DMS114 treated with DMSO at 0.1 percent for 48 hours (cell line): ENCODE data around the gene MUSTN1.

Source experiments
- DNase-seq: peaks from one replicate; lab custom pipeline; 2025; ENCODE audit not compliant: unreplicated experiment; lab: John Stamatoyannopoulos, UW

Gene MUSTN1

DNA sequence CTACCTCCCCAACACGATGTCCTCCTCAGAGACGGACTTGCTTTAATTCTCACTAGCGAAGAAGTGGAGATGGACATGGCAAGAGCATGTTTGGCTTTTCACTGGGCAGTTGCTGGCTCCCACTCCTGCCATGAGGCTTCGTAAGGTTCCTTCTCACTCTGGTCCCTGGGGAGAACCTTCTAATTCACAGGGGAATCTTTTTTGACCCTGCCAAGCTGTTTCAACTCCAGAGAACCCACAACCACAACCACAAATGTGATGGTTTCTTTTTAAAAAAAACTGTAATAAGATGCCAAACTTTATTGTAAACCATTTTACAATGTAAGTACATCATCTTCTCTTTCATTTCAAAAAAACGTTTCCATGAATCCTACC is 1.6 kb upstream of the MUSTN1 start:
- no peak for DNase-seq

DNA sequence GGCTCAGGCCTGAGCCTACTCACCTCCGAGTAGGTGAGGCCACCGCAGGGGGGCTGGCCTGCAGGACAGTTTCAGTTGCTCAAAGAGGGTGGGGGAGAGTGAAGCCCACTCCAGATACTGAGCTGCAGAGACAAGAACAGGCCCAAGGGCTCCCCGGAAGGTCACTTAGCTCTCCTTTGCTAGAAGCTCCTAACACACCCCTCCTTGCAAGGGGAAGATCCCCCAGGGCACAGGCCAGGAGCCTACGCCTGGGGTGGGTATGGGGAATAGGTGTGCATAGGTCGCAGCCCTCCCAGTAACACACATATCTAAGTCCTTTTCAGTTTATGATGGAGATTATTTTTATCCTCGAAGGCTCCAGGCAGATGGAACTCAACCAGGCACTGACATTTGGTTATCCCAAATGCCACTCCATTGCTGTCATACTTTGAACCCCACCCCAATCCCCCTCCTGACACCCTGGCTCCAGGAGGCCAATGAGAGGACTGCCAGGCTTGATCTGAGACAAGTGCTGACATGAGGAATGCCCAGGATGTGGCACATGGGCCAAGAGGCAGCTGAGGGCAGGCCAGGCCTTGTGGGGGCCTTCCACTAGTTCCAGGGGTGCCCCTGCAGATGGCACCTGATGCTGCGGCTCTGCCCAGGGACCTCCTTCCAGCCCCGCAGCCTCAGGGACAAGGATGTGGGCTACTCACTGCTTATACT is 1.1 kb upstream of the MUSTN1 start:
- DNase-seq, result no peak

DNA sequence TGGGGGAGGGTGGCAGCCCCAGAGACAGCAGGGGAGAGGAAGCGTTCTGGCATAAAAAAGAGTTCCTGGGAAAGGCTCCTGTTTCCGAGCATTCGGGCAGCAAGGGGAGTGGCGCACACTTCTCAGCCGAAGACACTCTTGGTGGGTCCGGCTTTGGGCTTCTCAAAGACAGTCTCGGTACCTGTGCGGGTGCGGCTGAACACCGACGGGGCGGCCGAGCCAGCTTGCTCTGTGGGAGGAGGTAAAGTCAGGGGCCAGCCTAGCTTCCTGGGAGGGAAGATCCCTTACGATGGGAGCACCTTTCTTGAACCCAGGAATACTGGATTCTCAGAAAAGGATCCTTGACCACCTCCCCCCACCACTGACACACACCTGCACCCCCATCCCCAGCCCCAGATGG is 1.6 kb downstream of the MUSTN1 start:
- no peak for DNase-seq

DNA sequence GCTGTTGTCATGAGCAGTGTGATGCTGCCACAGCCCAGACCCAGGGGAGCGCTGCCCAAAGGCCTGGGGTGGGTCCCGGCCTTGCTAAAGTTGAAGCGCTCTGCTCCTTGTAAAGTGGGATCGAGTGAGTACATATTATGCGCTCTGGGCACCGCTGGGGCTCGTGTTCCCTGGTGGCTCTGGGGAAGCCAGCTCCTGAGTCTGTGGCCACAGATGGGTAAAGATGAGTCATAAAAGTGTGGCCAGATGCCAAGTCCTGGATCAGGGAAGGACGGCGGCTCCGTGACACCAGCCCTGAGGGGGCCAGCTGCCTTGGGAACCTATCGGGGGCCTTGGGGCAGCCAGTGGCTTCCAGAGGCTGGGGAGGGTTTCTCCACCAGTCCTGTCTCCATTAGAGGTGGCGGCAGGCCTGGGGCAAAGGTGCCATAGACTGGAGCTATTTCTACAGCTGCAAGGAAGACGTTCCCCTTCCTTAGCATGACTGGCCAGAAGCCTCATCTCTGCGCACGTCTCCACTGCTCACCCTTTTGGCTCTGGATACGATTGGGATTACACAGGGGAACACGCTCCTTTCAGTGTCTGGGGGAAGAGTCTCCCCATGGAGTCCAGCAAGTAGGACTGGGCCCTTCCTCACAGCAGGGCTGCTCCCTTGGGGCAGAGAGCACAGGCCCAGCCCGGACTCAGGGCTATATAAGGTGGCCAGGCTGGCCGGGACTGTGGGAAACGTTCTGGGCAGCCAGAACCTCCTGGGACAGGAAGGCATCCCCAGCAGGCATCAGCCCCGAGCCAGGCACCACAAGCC is 3.1 kb downstream of the MUSTN1 start:
- DNase-seq, result no peak

DNA sequence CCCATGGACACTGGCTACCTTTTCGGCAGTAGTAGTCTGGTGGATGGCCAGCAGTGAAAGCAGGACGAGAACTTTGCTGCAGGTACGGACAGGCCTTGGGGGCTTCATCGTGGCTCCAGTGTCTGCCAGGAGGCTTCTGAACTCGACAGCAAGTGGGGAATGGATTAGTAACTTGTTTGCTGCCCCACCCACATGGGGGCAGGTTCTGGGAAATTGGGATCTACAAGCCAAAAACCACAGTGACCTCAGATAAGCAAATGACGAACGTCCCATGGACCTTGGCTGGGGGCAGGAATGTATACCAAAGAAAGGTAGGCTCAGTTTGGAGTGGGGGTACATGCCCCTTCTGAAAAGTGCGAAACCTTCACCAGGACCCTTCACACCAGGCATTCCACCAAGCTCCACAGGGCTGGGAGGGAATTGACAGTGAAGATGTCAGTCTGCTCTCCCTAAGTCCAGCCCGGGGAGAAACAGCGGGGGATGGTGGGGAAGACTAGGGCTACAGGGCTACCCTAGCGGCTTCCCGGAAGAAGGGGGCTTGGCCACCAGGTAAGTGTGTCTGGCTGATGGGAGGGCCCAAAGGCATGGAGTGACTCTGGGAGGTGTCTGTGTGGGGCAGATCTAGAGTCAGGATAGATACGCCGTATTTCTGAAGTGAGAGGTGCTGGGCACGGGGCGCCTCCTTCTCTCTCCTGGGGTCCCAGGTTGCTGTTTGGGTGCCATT is 4.1 kb downstream of the MUSTN1 start, which contains the start of gene ITIH4:
Gene ITIH4, minus strand, starts transcription at position 138 of the 724 bp plus-strand sequence. Its CDS starts 30 bp downstream, at position 108.
- no peak for DNase-seq

DNA sequence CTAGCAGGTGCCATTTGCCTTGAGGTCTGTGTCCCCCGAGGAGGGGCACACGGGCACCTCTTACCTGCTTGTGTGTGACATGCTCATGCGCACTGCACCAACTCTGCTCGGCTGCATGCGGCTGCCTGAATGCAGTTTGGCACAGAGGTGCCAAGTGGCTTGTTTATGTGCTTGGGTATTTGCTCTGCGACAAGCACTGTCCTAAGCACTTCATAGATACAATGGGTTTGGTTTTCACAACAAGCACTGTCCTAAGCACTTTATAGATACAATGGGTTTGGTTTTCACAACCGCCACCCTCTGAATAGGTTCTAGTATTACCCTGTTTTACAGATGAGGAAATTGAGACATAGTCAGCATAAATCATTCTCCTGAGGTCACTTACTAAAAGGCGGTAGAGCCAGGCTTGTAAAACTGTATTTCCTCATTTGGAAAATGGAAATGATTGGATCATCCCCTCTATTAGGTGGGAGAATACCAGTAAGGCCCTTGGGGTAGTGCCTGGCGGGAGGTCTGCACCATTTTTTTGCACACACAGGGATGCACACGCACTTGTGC is 4.8 kb downstream of the MUSTN1 start:
- DNase-seq, result no peak

DNA sequence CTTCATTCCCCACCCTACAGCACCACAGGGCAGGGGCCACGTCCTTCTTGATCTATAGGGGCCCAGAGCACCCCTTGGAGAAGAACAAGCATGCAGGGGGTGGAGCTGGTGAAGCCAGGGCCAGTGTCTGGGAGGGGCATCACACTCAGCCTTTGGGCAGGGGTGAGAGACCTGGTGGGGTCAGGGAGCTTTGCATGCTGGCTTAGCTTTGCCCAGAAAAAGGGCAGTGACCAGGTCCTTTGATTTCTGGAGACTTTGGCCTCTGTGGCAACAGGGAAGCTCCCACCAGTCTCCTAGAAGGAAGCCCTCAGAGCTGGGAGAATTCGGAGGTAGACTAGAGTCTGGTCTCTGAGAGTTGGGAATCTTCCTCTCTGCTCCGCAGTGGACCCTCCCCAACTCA is 5.3 kb downstream of the MUSTN1 start:
- DNase-seq, result no peak

DNA sequence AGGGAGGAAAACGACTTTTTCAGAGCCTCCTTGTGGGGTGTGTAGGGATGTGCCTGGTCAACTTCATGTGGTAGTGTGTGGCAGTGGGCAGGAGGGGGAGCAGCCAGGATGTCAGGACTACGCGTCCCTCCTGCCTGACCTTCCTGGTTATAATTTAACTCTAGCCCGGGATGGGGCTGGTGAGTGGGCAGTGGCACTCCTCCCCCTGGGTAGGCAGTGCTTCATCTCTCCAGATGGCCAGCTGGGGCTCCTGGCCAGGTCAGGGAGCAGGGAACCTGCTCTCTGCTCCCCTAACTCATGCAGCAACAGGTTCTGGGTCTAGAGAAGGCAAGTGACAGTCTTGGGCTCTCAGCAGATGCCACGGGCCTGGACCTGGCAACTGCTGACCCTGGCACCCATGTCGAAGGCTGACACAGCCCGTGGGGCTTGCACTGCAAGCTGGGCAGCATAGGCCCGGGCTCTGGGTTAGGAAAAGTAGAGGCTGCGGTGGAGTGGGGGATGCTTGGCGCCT is 6.9 kb downstream of the MUSTN1 start:
- DNase-seq, result no peak

DNA sequence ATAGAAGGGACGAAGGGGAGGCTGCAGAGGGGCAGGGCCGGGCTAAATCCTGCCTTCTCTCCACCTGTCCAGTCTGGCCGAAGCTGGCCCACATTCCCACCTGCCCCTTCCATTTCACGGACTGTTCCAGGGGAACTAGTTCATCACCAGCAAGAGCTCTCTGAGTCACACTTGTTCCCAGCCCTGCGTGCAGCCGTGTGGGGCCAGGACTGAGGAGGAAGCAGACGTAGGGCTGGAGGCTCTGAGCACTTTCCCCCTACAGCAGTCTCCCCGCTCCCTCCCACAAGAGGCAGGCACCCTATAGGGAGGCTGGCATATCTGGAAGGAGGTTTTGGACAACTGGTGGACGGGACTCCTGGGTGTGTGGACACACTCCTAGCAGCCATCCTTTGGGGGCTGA is 7.4 kb downstream of the MUSTN1 start:
- DNase-seq, result no peak

DNA sequence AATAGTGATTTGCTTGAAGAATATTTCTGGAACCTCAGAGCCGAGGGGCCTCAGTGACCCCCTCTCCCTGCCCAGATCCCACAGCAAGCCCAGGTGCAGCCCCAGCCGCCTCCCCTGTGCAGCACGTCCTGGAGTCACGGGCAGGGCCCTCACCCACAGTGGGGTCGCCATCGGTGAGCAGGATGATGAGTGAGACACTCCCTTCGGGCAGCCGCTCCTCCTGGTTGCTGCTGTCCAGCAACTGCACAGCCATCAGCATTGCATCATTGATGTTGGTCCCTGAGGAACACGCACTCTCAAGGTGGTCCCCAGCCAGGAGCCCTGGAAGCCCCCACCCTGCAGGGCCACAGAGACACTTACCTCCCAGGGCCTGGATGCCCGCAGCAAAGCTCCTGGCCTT is 10.8 kb downstream of the MUSTN1 start:
- DNase-seq, result no peak

DNA sequence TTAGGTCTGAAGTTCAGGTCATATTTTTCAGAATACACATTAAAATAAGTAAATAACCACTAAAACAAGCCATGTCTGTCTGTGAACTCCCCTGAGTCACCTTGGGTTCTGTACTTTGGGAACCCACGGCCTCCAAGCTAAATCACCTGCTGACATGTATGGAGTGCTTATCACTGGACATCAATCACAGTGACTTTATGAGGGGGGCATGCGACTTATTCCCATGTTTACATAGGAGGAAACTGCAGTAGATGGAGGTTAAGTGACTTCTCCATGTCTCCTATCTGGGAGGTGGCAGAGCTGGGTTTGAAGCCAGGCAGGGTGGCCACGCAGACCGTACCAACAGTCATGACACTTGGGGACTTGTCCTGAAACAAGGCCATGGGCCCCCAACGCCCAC is 12.5 kb downstream of the MUSTN1 start:
- DNase-seq, result no peak

DNA sequence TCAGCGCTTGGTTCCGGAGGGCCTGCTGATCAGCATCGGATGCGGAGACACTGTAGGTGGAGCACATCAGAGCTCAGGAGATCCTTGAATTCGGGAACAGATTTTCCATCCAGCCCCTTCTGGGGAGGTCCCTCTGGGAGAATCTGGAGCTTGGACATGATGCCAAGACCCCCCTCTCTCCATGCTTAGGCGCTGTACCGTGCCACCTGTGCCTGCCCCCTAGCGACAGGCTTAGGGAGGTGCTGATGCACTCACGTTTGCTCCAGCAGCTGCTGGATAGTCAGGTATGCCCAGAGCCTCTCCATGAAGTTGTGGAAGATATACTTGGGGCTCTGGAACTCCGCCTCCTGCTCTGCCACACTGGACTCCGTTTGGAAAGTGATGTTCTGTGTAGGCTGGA is 14.1 kb downstream of the MUSTN1 start:
- no peak for DNase-seq

DNA sequence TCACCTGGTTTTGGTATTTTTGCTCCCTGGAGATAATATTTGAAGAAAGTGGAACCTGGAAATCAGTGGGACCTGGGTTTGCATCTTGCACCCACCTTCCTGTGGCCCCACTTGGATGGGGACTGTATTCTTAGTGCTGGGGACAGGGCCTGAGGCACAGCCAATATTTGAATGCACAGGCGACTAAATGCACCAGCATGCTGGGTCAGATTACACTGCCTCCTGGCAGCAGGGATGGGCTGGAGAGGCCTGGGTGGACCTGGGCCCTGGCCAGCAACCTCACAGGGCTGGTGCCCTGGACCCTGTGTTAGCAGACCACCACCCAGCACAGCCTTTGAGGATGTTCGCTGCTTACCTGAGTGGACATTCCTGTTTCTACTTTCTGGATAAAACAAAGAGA is 14.9 kb downstream of the MUSTN1 start:
- DNase-seq, result no peak

DNA sequence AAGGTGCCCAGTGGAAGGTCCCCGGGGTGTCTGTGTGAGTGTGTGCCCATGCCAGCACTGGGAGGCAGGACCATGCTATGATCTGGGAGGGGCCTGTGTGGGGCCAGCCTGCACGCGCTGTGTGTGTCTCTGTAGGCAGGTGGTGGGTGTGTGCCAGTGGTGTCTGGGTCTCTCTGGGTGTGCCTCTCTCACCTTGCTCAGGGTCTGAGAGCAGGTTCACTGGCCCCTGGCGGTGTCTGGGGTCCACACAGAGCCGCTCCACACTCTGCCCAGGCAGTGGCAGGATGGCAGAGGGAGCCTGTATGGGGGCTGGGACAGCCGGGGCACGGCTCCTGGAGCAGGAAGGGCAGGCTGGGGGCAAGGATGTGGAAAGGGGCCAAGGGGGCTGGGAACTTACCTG is 17.0 kb downstream of the MUSTN1 start:
- DNase-seq, result no peak

DNA sequence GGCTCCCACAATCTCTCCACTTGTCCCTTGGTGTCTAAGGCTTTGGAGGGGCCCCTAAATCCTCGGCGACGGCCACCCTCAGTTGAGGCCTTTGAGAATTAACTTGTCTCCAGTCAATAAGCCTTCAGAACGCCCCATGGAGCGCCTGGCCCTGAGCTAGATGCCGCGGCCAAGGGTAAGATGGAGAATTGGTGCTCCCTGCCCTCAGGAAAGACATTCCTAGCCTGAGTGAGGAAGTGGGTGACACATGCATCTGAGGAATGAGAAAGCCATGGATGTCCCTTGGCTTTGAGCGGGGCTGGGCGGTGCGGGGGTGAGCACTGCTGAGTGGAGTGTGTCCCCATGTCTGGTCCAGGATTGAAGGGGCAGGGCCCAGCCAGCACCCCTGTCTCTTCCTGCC is 17.6 kb downstream of the MUSTN1 start:
- DNase-seq, result no peak

DNA sequence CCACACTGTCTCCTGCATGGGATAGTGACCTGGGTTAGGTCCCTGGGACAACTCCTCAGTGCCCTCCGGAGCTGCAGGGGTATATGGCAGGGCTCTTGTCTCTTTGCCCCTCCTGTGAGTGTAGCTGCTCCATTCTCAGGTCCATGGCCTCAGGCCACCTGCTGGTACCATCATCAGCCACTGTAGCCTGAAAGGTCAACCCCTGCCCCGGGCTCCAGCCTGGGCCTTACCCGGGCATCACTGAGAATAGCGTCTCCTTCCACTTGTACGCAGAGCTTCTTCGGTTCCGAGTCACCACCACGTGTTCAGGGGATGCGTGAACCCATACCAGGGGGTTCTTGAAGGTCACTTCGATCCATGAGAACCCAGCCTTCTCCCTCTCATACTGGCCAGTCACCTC is 18.2 kb downstream of the MUSTN1 start:
- no peak for DNase-seq

DNA sequence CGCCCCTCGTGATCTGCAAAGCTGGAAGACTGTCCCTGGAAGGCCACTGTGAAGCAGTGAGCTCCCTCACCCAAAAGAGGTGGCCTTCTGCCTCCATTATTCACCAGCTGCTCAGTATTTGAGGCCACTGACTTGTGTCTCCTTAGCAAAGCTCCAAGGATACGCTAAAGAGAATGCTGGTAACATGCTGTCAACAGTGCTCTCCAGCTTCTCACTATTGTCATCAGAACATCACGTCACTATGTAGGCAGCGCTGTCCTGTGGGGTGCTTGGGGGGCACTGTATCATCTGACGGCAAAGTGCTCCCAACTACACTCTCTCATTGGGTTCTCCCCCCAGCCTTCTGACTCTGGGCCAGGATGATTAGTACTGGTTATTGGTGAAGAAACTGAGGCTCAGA is 18.6 kb downstream of the MUSTN1 start:
- no peak for DNase-seq

DNA sequence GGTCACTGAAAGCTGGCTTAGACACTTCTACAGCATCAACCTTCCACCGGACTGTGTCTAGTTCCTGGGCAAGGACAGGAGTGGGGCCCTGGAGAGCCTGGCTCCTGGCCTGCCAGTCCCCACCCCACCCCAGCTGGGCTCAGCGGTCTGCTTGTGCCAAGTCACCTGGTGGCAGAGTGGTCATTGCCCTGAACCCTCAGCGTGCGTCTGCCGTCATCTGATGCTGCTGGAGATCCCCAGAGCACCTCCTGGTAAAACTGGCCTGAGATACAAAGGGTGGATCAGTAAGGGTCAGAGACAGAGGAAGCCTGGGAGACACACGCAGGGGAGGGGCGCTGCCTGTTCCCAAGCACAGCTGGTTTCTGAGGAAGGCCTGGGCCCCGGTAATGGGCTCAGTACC is 21.0 kb downstream of the MUSTN1 start:
- DNase-seq, result no peak

DNA sequence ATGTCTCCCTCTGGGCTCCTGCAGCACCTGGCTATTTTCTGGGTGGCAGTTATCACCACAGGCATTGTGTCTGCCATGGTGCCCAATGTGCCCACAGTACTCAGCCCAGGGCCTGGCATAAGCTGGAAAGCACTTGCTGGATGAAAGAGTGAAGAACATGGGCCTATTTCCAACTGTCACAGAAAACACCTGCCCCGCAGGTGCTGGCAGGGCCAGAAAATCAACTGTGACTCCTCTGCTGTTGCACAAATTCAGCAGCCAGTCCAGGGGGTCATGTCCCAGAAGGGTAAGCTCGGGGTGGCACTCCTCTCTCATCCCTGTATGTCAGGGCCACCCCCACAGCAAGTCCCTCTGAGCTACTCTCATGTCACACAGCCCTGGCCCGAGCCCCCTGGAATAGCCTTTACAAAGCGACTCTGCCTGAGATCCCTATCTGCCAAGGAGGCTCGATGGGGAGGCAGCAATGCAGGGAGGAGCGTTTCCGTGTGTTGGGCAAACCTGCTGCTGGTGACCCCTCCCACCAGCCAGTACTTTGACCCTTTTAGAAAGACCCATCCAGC is 23.3 kb downstream of the MUSTN1 start:
- DNase-seq, result no peak

DNA sequence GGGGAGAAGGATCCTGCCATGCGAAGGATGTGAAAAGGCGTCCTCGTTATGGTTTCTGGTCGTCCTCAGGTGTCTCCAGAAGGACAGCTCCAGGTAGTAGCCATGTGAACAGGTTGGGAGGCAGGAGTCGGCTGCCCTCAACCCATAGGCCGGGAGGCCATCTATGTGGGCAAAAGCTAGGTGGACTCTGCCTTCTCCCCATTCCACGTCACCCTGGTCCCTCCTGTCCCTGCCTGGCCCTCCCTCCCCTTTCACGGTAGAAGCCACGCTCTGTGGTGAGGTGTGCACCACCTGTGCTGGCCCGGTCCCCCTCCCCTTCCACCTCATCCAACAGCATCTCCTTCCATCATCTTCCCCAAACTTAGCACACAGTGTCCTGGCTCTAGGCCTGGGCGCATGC is 23.9 kb downstream of the MUSTN1 start:
- DNase-seq, result no peak
